ENCODE measurements around the gene CCDC88B. TPM values are rescaled to one million over a fixed set of nuclear protein-coding genes. Genes with fewer than 3 reads are reported as not detected.

The CCDC88B gene
- total and polyA plus RNA-seq, 9 of the 15 experiments (the other 6 are each of a cell fraction or from before 2014, with no cell fraction given): 0.13 to 18.1 (median 7.9) TPM

- TF ChIP-seq, protein P1, sequence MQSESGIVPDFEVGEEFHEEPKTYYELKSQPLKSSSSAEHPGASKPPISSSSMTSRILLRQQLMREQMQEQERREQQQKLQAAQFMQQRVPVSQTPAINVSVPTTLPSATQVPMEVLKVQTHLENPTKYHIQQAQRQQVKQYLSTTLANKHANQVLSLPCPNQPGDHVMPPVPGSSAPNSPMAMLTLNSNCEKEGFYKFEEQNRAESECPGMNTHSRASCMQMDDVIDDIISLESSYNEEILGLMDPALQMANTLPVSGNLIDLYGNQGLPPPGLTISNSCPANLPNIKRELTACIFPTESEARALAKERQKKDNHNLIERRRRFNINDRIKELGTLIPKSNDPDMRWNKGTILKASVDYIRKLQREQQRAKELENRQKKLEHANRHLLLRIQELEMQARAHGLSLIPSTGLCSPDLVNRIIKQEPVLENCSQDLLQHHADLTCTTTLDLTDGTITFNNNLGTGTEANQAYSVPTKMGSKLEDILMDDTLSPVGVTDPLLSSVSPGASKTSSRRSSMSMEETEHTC (IDR thresholded peaks at IDR 0.05): no peak
- TF ChIP-seq CBFA2T3 (IDR thresholded peaks at IDR 0.05) (peak; percentile 48), HMG20A (CRISPR knock-in tag; conservative IDR thresholded peaks at IDR 0.05) (no peak), FOXP1 (CRISPR knock-in tag; IDR thresholded peaks at IDR 0.05) (peak; percentile 67; the same call in 1 of the 2 replicates), KDM4B (IDR thresholded peaks at IDR 0.05; ENCODE audit: borderline replicate concordance in 2 of 2, low read depth in 1 of 2) (no peak), FOSL1 (tag; conservative IDR thresholded peaks at IDR 0.05) (no peak), RAD21 (CRISPR knock-in tag; conservative IDR thresholded peaks at IDR 0.05 in 1 of 2, IDR thresholded peaks at IDR 0.05 in 1 of 2) (peak in 1 of 2 experiments; percentile 39; a peak in 2 of 4 replicates), ZNF583 (CRISPR knock-in tag; IDR thresholded peaks at IDR 0.05) (0 out of 2 replicates have a peak, but pooled peaks have one; percentile 55), GTF2E2 (tag; IDR thresholded peaks at IDR 0.05) (no peak), RNF219 (CRISPR knock-in tag; IDR thresholded peaks at IDR 0.05) (no peak), EP400 (IDR thresholded peaks at IDR 0.05) (no peak), SMARCA4 (IDR thresholded peaks at IDR 0.05) (0 out of 2 replicates have a peak, but pooled peaks have one; percentile 19), CXXC5 (CRISPR knock-in tag; IDR thresholded peaks at IDR 0.05) (no peak), GABPA (tag; conservative IDR thresholded peaks at IDR 0.05; ENCODE audit: low read depth) (0 out of 2 replicates have a peak, but pooled peaks have one; percentile 69), MAZ (CRISPR knock-in tag; conservative IDR thresholded peaks at IDR 0.05 in 1 of 2, IDR thresholded peaks at IDR 0.05 in 1 of 2) (0 out of 4 replicates have a peak, but pooled peaks of 1 of the 2 experiments have one; percentile 50), ZNF830 (CRISPR knock-in tag; IDR thresholded peaks at IDR 0.05) (0 out of 2 replicates have a peak, but pooled peaks have one; percentile 47)
- TF ChIP-seq, protein P2, sequence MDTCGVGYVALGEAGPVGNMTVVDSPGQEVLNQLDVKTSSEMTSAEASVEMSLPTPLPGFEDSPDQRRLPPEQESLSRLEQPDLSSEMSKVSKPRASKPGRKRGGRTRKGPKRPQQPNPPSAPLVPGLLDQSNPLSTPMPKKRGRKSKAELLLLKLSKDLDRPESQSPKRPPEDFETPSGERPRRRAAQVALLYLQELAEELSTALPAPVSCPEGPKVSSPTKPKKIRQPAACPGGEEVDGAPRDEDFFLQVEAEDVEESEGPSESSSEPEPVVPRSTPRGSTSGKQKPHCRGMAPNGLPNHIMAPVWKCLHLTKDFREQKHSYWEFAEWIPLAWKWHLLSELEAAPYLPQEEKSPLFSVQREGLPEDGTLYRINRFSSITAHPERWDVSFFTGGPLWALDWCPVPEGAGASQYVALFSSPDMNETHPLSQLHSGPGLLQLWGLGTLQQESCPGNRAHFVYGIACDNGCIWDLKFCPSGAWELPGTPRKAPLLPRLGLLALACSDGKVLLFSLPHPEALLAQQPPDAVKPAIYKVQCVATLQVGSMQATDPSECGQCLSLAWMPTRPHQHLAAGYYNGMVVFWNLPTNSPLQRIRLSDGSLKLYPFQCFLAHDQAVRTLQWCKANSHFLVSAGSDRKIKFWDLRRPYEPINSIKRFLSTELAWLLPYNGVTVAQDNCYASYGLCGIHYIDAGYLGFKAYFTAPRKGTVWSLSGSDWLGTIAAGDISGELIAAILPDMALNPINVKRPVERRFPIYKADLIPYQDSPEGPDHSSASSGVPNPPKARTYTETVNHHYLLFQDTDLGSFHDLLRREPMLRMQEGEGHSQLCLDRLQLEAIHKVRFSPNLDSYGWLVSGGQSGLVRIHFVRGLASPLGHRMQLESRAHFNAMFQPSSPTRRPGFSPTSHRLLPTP (IDR thresholded peaks at IDR 0.05; ENCODE audit: borderline replicate concordance, extremely low read depth, insufficient read length): no peak
- TF ChIP-seq, protein P3, sequence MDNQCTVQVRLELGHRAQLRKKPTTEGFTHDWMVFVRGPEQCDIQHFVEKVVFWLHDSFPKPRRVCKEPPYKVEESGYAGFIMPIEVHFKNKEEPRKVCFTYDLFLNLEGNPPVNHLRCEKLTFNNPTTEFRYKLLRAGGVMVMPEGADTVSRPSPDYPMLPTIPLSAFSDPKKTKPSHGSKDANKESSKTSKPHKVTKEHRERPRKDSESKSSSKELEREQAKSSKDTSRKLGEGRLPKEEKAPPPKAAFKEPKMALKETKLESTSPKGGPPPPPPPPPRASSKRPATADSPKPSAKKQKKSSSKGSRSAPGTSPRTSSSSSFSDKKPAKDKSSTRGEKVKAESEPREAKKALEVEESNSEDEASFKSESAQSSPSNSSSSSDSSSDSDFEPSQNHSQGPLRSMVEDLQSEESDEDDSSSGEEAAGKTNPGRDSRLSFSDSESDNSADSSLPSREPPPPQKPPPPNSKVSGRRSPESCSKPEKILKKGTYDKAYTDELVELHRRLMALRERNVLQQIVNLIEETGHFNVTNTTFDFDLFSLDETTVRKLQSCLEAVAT (IDR thresholded peaks at IDR 0.05): 0 out of 4 replicates have a peak, but pooled peaks of 1 of the 2 experiments have one; percentile 60
These were observed 23.2 kb upstream of the CCDC88B start (continued) for GRCh38 chr11:64316672-64317324.
